ENCODE data around the gene GSTM2. TPM values are rescaled to one million over a fixed set of nuclear protein-coding genes. Genes with fewer than 3 reads are reported as not detected.
A peak's percentile ranks its signal among the peaks of the same experiment; 100 is the strongest.
"Not testable (repeated sequence)": the region's sequence is repeated elsewhere in the genome, so short reads cannot be mapped to it uniquely, and the experiment has no call there.

Gene GSTM2
- total and polyA plus RNA-seq, 4 donors, result 7.1 to 15.1 (median 7.9) TPM

DNA sequence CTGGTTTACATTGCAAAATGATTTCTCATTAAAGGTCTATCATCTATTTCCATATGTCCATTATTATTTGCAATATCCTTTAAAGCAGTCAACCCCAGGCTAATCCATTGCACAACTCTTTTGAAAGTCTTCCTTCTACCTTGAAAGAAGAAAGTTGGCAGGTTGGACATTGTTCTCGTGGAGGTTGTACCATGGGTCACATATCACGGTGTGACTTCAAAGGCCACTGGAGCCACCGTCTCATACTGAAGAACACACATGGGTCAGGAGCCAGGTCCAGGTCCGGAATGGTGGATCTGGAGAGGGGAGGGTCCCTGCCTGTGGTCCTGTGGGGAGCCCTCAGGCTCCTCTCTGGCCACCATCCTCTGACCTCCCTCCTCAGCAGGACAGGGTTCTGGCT is 18.0 kb downstream of the GSTM2 start:
- Histone ChIP-seq H3K4me1 (ENCODE audit: control insufficient read depth in 4 of 4, insufficient read depth in 4 of 4, low read length in 3 of 4) (peaks cover 0 to 23% (median 13%) of the 10 kb centered on the region in 4 donors), H3K27ac (ENCODE audit: low read depth in 1 of 2, low read length in 2 of 2) (peak overlapping the region in 1 of 2 donors; percentile 20)
- not testable (repeated sequence) for H3K27me3 ChIP-seq (ENCODE audit: control insufficient read depth in 4 of 4, insufficient read depth in 4 of 4, low read length in 3 of 4); H3K9me3 ChIP-seq (ENCODE audit: control insufficient read depth in 4 of 4, low read length in 3 of 4); H3K36me3 ChIP-seq (ENCODE audit: control insufficient read depth in 4 of 4, insufficient read depth in 3 of 4, low read depth in 1 of 4, low read length in 3 of 4); H3K9ac ChIP-seq (ENCODE audit: low read depth in 1 of 2, low read length in 2 of 2); DNase-seq (ENCODE audit: low spot score); H3K4me3 ChIP-seq (ENCODE audit: low read depth in 1 of 3, low read length in 3 of 3)
- 37% methylated on average over 4 of the region's 4 CpGs for whole genome bisulfite sequencing
- TF ChIP-seq HNF4A (conservative IDR thresholded peaks at IDR 0.05), result peak; percentile 50 to 59

DNA sequence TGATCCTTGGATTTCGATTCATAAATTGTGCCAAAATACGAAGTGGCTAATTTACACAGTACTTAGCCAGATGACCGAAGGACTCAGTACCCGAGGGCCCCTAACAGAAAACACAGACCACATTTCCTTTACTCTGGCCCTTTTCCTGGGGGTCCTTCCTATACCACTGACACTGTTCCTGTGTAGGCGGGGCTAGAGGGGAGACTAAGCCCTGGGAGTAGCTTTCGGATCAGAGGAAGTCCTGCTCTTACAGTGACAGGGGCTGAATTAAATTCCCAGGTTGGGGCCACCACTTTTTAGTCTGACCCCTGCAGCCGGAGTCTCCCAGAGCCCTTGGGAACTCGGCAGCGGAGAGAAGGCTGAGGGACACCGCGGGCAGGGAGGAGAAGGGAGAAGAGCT is 19.3 kb downstream of the GSTM2 start:
- 27% methylated on average over 11 of the region's 11 CpGs for WGBS
- not testable (repeated sequence) for H3K27me3 ChIP-seq (ENCODE audit: control insufficient read depth in 4 of 4, insufficient read depth in 4 of 4, low read length in 3 of 4); H3K36me3 ChIP-seq (ENCODE audit: control insufficient read depth in 4 of 4, insufficient read depth in 3 of 4, low read depth in 1 of 4, low read length in 3 of 4); H3K9me3 ChIP-seq (ENCODE audit: control insufficient read depth in 4 of 4, low read length in 3 of 4); DNase-seq (ENCODE audit: low spot score)
- Histone ChIP-seq H3K4me3 (ENCODE audit: low read depth in 1 of 3, low read length in 3 of 3) (peak overlapping the region in 1 of 3 donors; percentile 68), H3K9ac (ENCODE audit: low read depth in 1 of 2, low read length in 2 of 2) (peak overlapping the region in 1 of 2 donors; percentile 67), H3K27ac (ENCODE audit: low read depth in 1 of 2, low read length in 2 of 2) (peak overlapping the region; percentile 66 to 67), H3K4me1 (ENCODE audit: control insufficient read depth in 4 of 4, insufficient read depth in 4 of 4, low read length in 3 of 4) (peaks cover 1 to 32% (median 20%) of the 10 kb centered on the region in 4 donors)

DNA sequence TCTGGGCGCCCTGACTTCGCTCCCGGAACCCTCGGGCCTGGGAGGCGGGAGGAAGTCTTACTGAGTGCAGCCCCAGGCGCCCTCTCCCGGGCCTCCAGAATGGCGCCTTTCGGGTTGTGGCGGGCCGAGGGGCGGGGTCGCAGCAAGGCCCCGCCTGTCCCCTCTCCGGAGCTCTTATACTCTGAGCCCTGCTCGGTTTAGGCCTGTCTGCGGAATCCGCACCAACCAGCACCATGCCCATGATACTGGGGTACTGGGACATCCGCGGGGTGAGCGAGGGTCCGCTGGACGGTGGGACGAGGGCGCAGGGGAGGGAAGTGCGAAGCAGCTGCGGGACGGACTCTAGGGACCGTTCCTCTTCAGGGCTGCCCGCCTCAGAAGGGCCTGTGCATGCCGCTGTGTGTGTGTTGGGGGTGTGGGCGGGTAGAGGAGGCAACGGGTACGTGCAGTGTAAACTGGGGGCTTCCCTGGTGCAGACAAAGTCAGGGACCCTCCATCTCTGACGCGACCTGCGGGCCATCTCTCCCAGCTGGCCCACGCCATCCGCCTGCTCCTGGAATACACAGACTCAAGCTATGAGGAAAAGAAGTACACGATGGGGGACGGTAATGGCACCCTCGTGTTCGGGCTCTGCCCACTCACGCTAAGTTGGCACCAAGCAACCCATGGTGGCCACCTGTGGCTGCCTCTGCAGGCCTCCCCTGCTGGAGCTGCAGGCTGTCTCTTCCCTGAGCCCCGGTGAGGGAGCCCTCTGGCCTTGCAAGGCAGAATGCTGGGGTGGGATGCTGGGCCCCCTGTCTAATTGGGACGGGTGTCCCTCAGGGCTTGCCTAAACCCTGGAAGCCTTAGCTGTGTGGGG is 20.0 kb downstream of the GSTM2 start, which contains the start of gene GSTM1:
Gene GSTM1 (plus strand): TSS at position 177 of the 859 bp plus-strand sequence. CDS start 57 bp downstream, at position 234.
- H3K4me3 ChIP-seq (ENCODE audit: low read depth in 1 of 3, low read length in 3 of 3), result peak within 1 kb of the TSS; percentile 68 to 87 (median 75)
- no peak for TF ChIP-seq EGR1 (IDR thresholded peaks at IDR 0.05; ENCODE audit: low read depth in 2 of 2)
- TF ChIP-seq RXRA (IDR thresholded peaks at IDR 0.05), result peak; percentile 10 to 53
- no peak for TF ChIP-seq TAF1 (conservative IDR thresholded peaks at IDR 0.05)
- no peak for TF ChIP-seq JUND (IDR thresholded peaks at IDR 0.05)
- TF ChIP-seq, protein P1, sequence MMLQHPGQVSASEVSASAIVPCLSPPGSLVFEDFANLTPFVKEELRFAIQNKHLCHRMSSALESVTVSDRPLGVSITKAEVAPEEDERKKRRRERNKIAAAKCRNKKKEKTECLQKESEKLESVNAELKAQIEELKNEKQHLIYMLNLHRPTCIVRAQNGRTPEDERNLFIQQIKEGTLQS (IDR thresholded peaks at IDR 0.05), result no peak
- TF ChIP-seq RAD21 (IDR thresholded peaks at IDR 0.05), result peak; percentile 48 to 61
- no peak for TF ChIP-seq SP1 (IDR thresholded peaks at IDR 0.05)
- no peak for TF ChIP-seq FOXA1 (IDR thresholded peaks at IDR 0.05)
- no peak for TF ChIP-seq GABPA (IDR thresholded peaks at IDR 0.05 in 1 of 2, conservative IDR thresholded peaks at IDR 0.05 in 1 of 2)
- TF ChIP-seq, protein P2, sequence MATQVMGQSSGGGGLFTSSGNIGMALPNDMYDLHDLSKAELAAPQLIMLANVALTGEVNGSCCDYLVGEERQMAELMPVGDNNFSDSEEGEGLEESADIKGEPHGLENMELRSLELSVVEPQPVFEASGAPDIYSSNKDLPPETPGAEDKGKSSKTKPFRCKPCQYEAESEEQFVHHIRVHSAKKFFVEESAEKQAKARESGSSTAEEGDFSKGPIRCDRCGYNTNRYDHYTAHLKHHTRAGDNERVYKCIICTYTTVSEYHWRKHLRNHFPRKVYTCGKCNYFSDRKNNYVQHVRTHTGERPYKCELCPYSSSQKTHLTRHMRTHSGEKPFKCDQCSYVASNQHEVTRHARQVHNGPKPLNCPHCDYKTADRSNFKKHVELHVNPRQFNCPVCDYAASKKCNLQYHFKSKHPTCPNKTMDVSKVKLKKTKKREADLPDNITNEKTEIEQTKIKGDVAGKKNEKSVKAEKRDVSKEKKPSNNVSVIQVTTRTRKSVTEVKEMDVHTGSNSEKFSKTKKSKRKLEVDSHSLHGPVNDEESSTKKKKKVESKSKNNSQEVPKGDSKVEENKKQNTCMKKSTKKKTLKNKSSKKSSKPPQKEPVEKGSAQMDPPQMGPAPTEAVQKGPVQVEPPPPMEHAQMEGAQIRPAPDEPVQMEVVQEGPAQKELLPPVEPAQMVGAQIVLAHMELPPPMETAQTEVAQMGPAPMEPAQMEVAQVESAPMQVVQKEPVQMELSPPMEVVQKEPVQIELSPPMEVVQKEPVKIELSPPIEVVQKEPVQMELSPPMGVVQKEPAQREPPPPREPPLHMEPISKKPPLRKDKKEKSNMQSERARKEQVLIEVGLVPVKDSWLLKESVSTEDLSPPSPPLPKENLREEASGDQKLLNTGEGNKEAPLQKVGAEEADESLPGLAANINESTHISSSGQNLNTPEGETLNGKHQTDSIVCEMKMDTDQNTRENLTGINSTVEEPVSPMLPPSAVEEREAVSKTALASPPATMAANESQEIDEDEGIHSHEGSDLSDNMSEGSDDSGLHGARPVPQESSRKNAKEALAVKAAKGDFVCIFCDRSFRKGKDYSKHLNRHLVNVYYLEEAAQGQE (IDR thresholded peaks at IDR 0.05), result peak; percentile 40
- TF ChIP-seq NR2F2 (IDR thresholded peaks at IDR 0.05), result no peak
- TF ChIP-seq HNF4G (IDR thresholded peaks at IDR 0.05), result no peak
- TF ChIP-seq HNF4A (conservative IDR thresholded peaks at IDR 0.05), result no peak
- TF ChIP-seq FOXA2 (IDR thresholded peaks at IDR 0.05), result no peak
- TF ChIP-seq, protein P3, sequence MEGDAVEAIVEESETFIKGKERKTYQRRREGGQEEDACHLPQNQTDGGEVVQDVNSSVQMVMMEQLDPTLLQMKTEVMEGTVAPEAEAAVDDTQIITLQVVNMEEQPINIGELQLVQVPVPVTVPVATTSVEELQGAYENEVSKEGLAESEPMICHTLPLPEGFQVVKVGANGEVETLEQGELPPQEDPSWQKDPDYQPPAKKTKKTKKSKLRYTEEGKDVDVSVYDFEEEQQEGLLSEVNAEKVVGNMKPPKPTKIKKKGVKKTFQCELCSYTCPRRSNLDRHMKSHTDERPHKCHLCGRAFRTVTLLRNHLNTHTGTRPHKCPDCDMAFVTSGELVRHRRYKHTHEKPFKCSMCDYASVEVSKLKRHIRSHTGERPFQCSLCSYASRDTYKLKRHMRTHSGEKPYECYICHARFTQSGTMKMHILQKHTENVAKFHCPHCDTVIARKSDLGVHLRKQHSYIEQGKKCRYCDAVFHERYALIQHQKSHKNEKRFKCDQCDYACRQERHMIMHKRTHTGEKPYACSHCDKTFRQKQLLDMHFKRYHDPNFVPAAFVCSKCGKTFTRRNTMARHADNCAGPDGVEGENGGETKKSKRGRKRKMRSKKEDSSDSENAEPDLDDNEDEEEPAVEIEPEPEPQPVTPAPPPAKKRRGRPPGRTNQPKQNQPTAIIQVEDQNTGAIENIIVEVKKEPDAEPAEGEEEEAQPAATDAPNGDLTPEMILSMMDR (IDR thresholded peaks at IDR 0.05; ENCODE audit: low read depth, low read length, missing input control), result peak; percentile 35
- peak; percentile 88 for TF ChIP-seq YY1 (IDR thresholded peaks at IDR 0.05)
- TF ChIP-seq, protein P4, sequence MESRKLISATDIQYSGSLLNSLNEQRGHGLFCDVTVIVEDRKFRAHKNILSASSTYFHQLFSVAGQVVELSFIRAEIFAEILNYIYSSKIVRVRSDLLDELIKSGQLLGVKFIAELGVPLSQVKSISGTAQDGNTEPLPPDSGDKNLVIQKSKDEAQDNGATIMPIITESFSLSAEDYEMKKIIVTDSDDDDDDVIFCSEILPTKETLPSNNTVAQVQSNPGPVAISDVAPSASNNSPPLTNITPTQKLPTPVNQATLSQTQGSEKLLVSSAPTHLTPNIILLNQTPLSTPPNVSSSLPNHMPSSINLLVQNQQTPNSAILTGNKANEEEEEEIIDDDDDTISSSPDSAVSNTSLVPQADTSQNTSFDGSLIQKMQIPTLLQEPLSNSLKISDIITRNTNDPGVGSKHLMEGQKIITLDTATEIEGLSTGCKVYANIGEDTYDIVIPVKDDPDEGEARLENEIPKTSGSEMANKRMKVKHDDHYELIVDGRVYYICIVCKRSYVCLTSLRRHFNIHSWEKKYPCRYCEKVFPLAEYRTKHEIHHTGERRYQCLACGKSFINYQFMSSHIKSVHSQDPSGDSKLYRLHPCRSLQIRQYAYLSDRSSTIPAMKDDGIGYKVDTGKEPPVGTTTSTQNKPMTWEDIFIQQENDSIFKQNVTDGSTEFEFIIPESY (IDR thresholded peaks at IDR 0.05), result no peak
- TF ChIP-seq, protein P5, sequence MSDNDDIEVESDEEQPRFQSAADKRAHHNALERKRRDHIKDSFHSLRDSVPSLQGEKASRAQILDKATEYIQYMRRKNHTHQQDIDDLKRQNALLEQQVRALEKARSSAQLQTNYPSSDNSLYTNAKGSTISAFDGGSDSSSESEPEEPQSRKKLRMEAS (IDR thresholded peaks at IDR 0.05), result no peak
- H3K9ac ChIP-seq (ENCODE audit: low read depth in 1 of 2, low read length in 2 of 2), result peak within 1 kb of the TSS in 1 of 2 donors; percentile 81
- H3K27me3 ChIP-seq (ENCODE audit: control insufficient read depth in 4 of 4, insufficient read depth in 4 of 4, low read length in 3 of 4), result no peaks in the 10 kb centered on the region
- H3K4me1 ChIP-seq (ENCODE audit: control insufficient read depth in 4 of 4, insufficient read depth in 4 of 4, low read length in 3 of 4), result peaks cover 4 to 32% (median 20%) of the 10 kb centered on the region in 4 donors
- H3K36me3 ChIP-seq (ENCODE audit: control insufficient read depth in 4 of 4, insufficient read depth in 3 of 4, low read depth in 1 of 4, low read length in 3 of 4), result peaks cover 0 to 1% (median 0%) of the 10 kb centered on the region in 4 donors
- WGBS, result under 1% methylated on average over 46 of the region's 46 CpGs
- no peak for DNase-seq (ENCODE audit: low spot score)
- peak within 1 kb of the TSS; percentile 66 to 67 for H3K27ac ChIP-seq (ENCODE audit: low read depth in 1 of 2, low read length in 2 of 2)
- H3K9me3 ChIP-seq (ENCODE audit: control insufficient read depth in 4 of 4, low read length in 3 of 4), result no peaks in the 10 kb centered on the region

Data from liver (tissue), 9 donors.